Ovary (tissue), 3 donors: ENCODE results near the gene GPN2.
"Not testable (repeated sequence)": the region's sequence is repeated elsewhere in the genome, so short reads cannot be mapped to it uniquely, and the experiment has no call there.

Experiments used
- EP300 ChIP-seq: sonication (generic); formaldehyde crosslinking; IDR thresholded peaks from one replicate; pipeline ENCODE4 v1.6.1; 2017; ENCODE audit warnings: antibody characterized with exemption
- TF ChIP-seq, protein P1 (sequence below), 3 donors: fragments of 450-650 bp in 2 of 3; fragments of 200-600 bp in 1 of 3; IDR thresholded peaks; one replicate each; pipeline versions ENCODE4 v1.5.1 to v1.8.0; 2016 to 2022; ENCODE audit warnings: antibody characterized with exemption in 3 of 3, mild to moderate bottlenecking in 1 of 3
- donor health status: DM: no; HTN: no; CAD: no.

DNA sequence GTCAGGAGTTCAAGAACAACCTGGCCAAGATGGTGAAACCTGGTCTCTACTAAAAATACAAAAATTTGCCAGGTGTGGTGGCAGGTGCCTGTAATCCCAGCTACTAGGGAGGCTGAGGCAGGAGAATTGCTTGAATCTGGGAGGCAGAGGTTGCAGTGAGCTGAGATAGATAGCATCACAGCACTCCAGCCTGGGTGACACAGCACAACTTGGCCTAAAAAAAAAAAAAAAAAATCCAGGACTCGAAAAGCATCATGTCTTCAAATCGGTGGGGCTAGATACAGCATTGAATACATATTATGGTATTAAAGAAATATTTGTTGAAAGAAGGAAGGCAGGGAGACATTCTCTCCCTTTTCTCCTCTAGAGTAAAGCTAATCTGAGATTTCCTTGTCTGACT lies 17.0 kb downstream of the GPN2 start:
- TF ChIP-seq, protein P1, sequence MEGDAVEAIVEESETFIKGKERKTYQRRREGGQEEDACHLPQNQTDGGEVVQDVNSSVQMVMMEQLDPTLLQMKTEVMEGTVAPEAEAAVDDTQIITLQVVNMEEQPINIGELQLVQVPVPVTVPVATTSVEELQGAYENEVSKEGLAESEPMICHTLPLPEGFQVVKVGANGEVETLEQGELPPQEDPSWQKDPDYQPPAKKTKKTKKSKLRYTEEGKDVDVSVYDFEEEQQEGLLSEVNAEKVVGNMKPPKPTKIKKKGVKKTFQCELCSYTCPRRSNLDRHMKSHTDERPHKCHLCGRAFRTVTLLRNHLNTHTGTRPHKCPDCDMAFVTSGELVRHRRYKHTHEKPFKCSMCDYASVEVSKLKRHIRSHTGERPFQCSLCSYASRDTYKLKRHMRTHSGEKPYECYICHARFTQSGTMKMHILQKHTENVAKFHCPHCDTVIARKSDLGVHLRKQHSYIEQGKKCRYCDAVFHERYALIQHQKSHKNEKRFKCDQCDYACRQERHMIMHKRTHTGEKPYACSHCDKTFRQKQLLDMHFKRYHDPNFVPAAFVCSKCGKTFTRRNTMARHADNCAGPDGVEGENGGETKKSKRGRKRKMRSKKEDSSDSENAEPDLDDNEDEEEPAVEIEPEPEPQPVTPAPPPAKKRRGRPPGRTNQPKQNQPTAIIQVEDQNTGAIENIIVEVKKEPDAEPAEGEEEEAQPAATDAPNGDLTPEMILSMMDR (IDR thresholded peaks at IDR 0.05) = not testable (repeated sequence)
- not testable (repeated sequence) for TF ChIP-seq EP300
